ENCODE data around the gene PLXNA2. TPM values are rescaled to one million over a fixed set of nuclear protein-coding genes. Genes with fewer than 3 reads are reported as not detected.

Gene PLXNA2
- total RNA-seq, 2 donors from 2014 or later, result 44.5 to 51.6 TPM

DNA sequence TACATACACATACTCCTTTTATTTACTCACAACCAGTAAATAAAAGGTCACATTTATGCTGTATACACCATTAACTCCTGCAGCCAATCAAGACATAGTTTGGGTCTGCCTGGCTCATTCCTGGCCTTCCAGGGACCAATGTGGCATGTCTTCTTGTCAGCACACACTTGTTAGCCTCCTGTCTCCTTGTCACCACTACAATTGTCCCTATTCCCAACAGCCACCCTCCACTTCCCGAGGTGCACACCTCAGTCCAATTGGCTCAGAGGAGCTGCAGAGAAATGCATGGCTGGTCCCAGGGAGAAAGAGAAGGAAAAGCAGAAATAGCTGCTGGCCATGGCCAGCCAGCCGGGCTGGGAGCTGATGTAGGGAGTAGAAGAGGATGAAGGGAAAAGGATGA is 116.9 kb downstream of the PLXNA2 start:
- H3K4me1 ChIP-seq, result peaks cover 18% of the 10 kb centered on the region
- no peaks in the 10 kb centered on the region for H3K9me3 ChIP-seq
- H3K27ac ChIP-seq, result no peak overlapping the region
- H3K4me3 ChIP-seq, result no peak overlapping the region
- no peaks in the 10 kb centered on the region for H3K36me3 ChIP-seq (replicated peaks in 1 of 2; ENCODE audit: insufficient read depth in 1 of 2, low read depth in 2 of 2)
- TF ChIP-seq, protein P1, sequence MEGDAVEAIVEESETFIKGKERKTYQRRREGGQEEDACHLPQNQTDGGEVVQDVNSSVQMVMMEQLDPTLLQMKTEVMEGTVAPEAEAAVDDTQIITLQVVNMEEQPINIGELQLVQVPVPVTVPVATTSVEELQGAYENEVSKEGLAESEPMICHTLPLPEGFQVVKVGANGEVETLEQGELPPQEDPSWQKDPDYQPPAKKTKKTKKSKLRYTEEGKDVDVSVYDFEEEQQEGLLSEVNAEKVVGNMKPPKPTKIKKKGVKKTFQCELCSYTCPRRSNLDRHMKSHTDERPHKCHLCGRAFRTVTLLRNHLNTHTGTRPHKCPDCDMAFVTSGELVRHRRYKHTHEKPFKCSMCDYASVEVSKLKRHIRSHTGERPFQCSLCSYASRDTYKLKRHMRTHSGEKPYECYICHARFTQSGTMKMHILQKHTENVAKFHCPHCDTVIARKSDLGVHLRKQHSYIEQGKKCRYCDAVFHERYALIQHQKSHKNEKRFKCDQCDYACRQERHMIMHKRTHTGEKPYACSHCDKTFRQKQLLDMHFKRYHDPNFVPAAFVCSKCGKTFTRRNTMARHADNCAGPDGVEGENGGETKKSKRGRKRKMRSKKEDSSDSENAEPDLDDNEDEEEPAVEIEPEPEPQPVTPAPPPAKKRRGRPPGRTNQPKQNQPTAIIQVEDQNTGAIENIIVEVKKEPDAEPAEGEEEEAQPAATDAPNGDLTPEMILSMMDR (IDR thresholded peaks at IDR 0.05), result no peak
- no peak for TF ChIP-seq POLR2A (IDR thresholded peaks at IDR 0.05)
- no peak for ATAC-seq
- no peaks in the 10 kb centered on the region for H3K27me3 ChIP-seq
- DNase-seq, result no peak
- WGBS, 2 donors, result 78 to 86% methylated on average over 2 of the region's 2 CpGs
- intact Hi-C loops (cut with DNase I), result no loop called here

DNA sequence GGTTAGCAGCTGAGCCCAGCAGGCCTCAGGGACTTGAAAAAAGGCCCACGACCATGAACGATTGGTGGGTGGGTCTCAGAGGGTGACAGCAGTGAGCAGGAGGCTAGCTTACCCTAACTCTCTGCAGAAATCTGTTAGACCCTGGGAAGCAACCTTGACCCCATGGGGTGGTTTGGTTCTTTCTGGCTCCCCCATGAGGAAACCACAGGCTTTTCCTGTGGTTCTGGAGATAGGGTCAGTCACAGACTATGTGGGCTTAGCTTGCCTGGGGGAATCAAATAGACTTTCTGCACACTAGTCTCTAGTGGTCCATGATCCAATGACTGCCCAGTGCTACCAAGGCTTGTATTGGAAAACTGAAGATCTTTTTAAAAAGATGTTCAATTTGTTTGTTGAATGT is 118.1 kb downstream of the PLXNA2 start:
- ATAC-seq, result no peak
- Histone ChIP-seq H3K27me3 (no peaks in the 10 kb centered on the region), H3K4me3 (no peak overlapping the region), H3K9me3 (no peaks in the 10 kb centered on the region), H3K36me3 (replicated peaks in 1 of 2; ENCODE audit: insufficient read depth in 1 of 2, low read depth in 2 of 2) (no peaks in the 10 kb centered on the region), H3K27ac (no peak overlapping the region), H3K4me1 (peaks cover 18% of the 10 kb centered on the region)
- DNase-seq, result no peak
- TF ChIP-seq, protein P1 (IDR thresholded peaks at IDR 0.05), result no peak
- no peak for TF ChIP-seq POLR2A (IDR thresholded peaks at IDR 0.05)
- intact Hi-C loops (cut with DNase I), result no loop called here
- WGBS, 2 donors, result 72 to 74% methylated on average over 2 of the region's 2 CpGs

DNA sequence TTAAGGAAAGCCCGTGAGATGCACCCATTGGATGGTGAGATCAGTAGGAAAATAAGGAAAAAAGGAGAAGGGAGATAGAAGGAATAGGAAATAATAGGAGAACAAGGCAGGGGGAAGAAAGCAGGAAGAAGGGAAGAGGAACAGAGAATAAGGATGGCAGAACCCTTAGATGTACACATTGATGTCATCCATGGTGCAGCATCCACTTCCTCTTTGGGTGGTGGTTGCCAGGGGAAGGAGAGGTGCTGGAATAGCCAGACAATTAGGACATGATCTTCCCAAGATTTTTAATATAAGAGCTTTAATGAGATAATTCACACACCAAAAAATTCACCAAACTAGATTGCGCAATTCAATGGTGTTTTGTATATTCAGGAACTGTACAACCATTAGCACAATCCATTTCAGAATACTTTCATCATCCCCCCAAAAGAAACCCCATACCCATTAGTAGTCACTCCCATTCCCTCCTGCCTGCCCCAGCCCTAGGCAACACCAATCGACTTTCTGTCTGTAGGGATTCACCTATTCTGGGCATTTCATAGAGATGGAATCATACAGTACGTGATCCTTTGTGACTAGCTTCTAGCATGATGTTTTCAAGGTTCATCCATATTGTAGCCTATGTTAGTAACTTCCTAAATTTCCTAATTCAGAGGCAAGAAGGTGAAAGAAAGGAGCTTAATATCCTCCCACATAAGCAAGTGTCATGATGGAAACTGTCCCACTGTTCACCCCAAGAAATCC is 121.4 kb downstream of the PLXNA2 start:
- H3K27me3 ChIP-seq, result no peaks in the 10 kb centered on the region
- TF ChIP-seq POLR2A (IDR thresholded peaks at IDR 0.05), result no peak
- TF ChIP-seq, protein P1 (IDR thresholded peaks at IDR 0.05), result no peak
- H3K27ac ChIP-seq, result no peak overlapping the region
- DNase-seq (no peak), ATAC-seq (no peak)
- H3K9me3 ChIP-seq, result no peaks in the 10 kb centered on the region
- intact Hi-C loops (cut with DNase I), result no loop called here
- H3K36me3 ChIP-seq (replicated peaks in 1 of 2; ENCODE audit: insufficient read depth in 1 of 2, low read depth in 2 of 2), result no peaks in the 10 kb centered on the region
- H3K4me1 ChIP-seq, result peaks cover 34% of the 10 kb centered on the region
- 91 to 97% methylated on average over 4 of the region's 4 CpGs for WGBS, 2 donors
- no peak overlapping the region for H3K4me3 ChIP-seq

DNA sequence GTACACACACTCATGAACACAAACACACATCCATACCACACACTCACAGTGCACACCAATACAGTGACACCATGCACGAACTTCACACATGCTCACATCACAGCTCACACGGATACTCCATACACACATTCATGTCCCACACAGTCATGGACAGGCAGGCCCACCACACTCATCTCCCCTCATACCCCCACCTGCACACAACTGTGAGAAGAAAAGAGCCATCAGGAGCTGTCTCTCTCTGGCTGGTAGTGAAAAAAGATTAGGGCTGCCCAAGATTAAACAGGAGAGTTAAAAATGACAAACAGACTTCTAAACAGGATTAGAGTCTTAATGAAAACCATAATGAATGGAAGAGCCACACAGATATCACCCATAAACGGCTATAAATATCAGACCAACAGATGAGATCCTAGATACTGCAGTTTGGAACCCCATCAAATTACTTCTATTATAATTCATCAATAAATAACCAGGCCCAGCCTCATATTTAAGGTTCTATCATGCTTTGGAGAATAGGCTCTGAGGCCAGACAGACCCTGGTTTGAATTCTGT is 122.3 kb downstream of the PLXNA2 start:
- Histone ChIP-seq H3K4me3 (no peak overlapping the region), H3K36me3 (replicated peaks in 1 of 2; ENCODE audit: insufficient read depth in 1 of 2, low read depth in 2 of 2) (no peaks in the 10 kb centered on the region), H3K9me3 (no peaks in the 10 kb centered on the region), H3K27me3 (no peaks in the 10 kb centered on the region), H3K27ac (no peak overlapping the region), H3K4me1 (peaks cover 34% of the 10 kb centered on the region)
- intact Hi-C loops (cut with DNase I), result no loop called here
- TF ChIP-seq, protein P1 (IDR thresholded peaks at IDR 0.05), result no peak
- no peak for TF ChIP-seq POLR2A (IDR thresholded peaks at IDR 0.05)
- ATAC-seq (no peak), DNase-seq (no peak)
- 85 to 86% methylated on average over 3 of the region's 3 CpGs for WGBS, 2 donors

DNA sequence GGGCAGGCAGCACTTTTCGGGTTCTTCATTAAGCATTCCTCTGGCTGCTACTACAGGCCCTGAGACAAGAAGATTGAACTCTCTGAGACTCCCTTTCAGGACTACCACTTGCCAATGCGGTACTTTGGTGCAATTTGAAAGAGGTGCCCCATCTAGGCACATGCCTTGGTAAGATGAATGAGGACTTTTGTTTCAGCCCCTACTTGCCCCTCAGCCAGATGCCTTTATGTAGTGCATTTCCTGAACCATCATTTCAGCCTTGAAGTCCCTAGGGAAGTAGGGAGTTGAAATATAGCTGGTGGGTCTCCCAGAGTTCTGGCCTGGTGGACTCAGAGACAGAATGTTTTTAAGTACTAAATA is 123.8 kb downstream of the PLXNA2 start:
- intact Hi-C loops (cut with DNase I), result no loop called here
- WGBS, 2 donors, result 90% methylated on average over 2 of the region's 2 CpGs
- peaks cover 34% of the 10 kb centered on the region for H3K4me1 ChIP-seq
- DNase-seq, result no peak
- H3K27me3 ChIP-seq, result no peaks in the 10 kb centered on the region
- H3K36me3 ChIP-seq (replicated peaks in 1 of 2; ENCODE audit: insufficient read depth in 1 of 2, low read depth in 2 of 2), result no peaks in the 10 kb centered on the region
- H3K4me3 ChIP-seq, result no peak overlapping the region
- peak overlapping the region in 2 of 4 donors; percentile 12 to 22 for H3K27ac ChIP-seq
- H3K9me3 ChIP-seq, result no peaks in the 10 kb centered on the region
- TF ChIP-seq POLR2A (IDR thresholded peaks at IDR 0.05), result no peak
- TF ChIP-seq, protein P1 (IDR thresholded peaks at IDR 0.05), result no peak
- ATAC-seq, result no peak

Data from body of pancreas (tissue), 4 donors.